HepG2 (cell line): ENCODE results near the gene SLC4A5. TPM values are rescaled to one million over a fixed set of nuclear protein-coding genes. Genes with fewer than 3 reads are reported as not detected.

Experiments
- ATAC-seq: fragments of 200-7000 bp; cut with Tn5 transposase; 3 replicates; pipeline ENCODE4 v1.9.1; 2020; ENCODE audit warnings: mild to moderate bottlenecking, moderate library complexity
- BruUV-seq: library from RNA; stranded (reverse); fragments of 400-500 nt; replicated peaks from 2 replicates; lab custom pipeline; 2021; lab: Mats Ljungman, UMichigan
- CTCF ChIA-PET: fragments of 300-600 bp; formaldehyde crosslinking; extraction: SDS; loops from one replicate; lab custom pipeline; 2021; ENCODE audit warnings: low total read pairs, inconsistent platforms, low intra/inter-chr PET ratio; lab: Yijun Ruan, JAX
- POLR2A ChIA-PET: fragments of 350-600 bp; sonication (Branson Sonifier 250); formaldehyde crosslinking; loops from one replicate; lab custom pipeline; 2020; ENCODE audit warnings: antibody characterized with exemption, inconsistent platforms; lab: Yijun Ruan, JAX
- DNase-seq: peaks from one replicate; pipeline ENCODE4 v3.0.0-alpha.2; 2015; ENCODE audit warnings: low spot score
- FAIRE-seq: peaks from 3 replicates; lab custom pipeline; 2011; peaks lifted over from hg19 to GRCh38; lab: Jason Lieb, UNC
- H2AFZ ChIP-seq: one replicate; pipeline ENCODE4 v1.6.1; 2011; ENCODE audit warnings: low read length, inconsistent platforms
- H3K27ac ChIP-seq: fragments of 300-600 bp; 3 replicates; pipeline ENCODE4 v1.8.0; 2011; ENCODE audit warnings: mixed run types, mild to moderate bottlenecking, mixed read lengths, low read length, inconsistent platforms; ENCODE audit not compliant: insufficient read depth; ENCODE audit errors: extremely low read length
- H3K27me3 ChIP-seq, 2 experiments: fragments of 200-600 bp in 1 of 2; 2 replicates in 1 of 2; 3 replicates in 1 of 2; pipeline versions ENCODE4 v1.6.0 to v1.8.0; 2011; ENCODE audit warnings: low read length in 2 of 2, mild to moderate bottlenecking in 2 of 2, moderate library complexity in 2 of 2, inconsistent platforms in 1 of 2; ENCODE audit not compliant: insufficient read depth in 2 of 2, control insufficient read depth in 1 of 2
- H3K36me3 ChIP-seq, 2 experiments: fragments of 200-600 bp in 1 of 2; replicated peaks in 1 of 2; 2 replicates in 1 of 2; 3 replicates in 1 of 2; pipeline versions ENCODE4 v1.5.1 to v1.8.0; 2011; ENCODE audit warnings: low read length in 2 of 2, inconsistent platforms in 1 of 2; ENCODE audit not compliant: insufficient read depth in 2 of 2, control insufficient read depth in 1 of 2
- H3K4me1 ChIP-seq: 2 replicates; pipeline ENCODE4 v1.5.1; 2012; ENCODE audit warnings: low read length, inconsistent platforms; ENCODE audit not compliant: insufficient read depth
- H3K4me2 ChIP-seq: 2 replicates; pipeline ENCODE4 v1.6.0; 2011; ENCODE audit warnings: low read depth, low read length, inconsistent platforms
- H3K4me3 ChIP-seq, 3 experiments: fragments of 200-600 bp in 1 of 3; sonication (generic), shearing (Covaris generic) in 1 of 3; replicated peaks in 1 of 3; 2 replicates each; pipeline ENCODE4 v1.5.1; 2011 to 2016; ENCODE audit warnings: low read length in 3 of 3, inconsistent platforms in 2 of 3, low read depth in 2 of 3, mild to moderate bottlenecking in 2 of 3, control low read depth in 1 of 3, mixed read lengths in 1 of 3; ENCODE audit not compliant: insufficient read depth in 1 of 3
- H3K79me2 ChIP-seq: one replicate; pipeline ENCODE4 v1.6.1; 2011; ENCODE audit warnings: low read length, inconsistent platforms; ENCODE audit not compliant: insufficient read depth
- H3K9ac ChIP-seq: 2 replicates; pipeline ENCODE4 v1.6.0; 2011; ENCODE audit warnings: mild to moderate bottlenecking, low read depth, low read length, inconsistent platforms; ENCODE audit not compliant: insufficient read depth
- H3K9me3 ChIP-seq: 2 replicates; pipeline ENCODE4 v1.5.1; 2012; ENCODE audit warnings: mild to moderate bottlenecking, low read length
- H4K20me1 ChIP-seq: 2 replicates; pipeline ENCODE4 v1.6.0; 2011; ENCODE audit warnings: inconsistent platforms, mild to moderate bottlenecking, low read length, moderate library complexity; ENCODE audit not compliant: insufficient read depth
- ELK4 ChIP-seq: sonication (generic); formaldehyde crosslinking; IDR thresholded peaks from 2 replicates; pipeline ENCODE4 v1.9.0; 2021; ENCODE audit warnings: missing genetic modification reagents, borderline replicate concordance
- HDAC1 ChIP-seq: sonication (generic); formaldehyde crosslinking; IDR thresholded peaks from 2 replicates; pipeline ENCODE4 v1.5.1; 2020; ENCODE audit warnings: mild to moderate bottlenecking, missing genetic modification reagents
- RAD21 ChIP-seq: fragments of 450-650 bp; formaldehyde crosslinking; IDR thresholded peaks from 2 replicates; pipeline ENCODE4 v1.5.0; 2020; ENCODE audit warnings: mild to moderate bottlenecking
- U2AF1 ChIP-seq: fragments of 200-400 bp; formaldehyde crosslinking; optimal IDR thresholded peaks from 2 replicates; pipeline ENCODE3; 2017; ENCODE audit warnings: mild to moderate bottlenecking, low read depth, low read length
- ZNF232 ChIP-seq: sonication (generic); formaldehyde crosslinking; IDR thresholded peaks from 2 replicates; pipeline ENCODE4 v1.4.0; 2020; ENCODE audit warnings: missing genetic modification reagents, borderline replicate concordance
- ZNF441 ChIP-seq: sonication (generic); formaldehyde crosslinking; IDR thresholded peaks from 2 replicates; pipeline ENCODE4 v1.7.0; 2021; ENCODE audit warnings: missing genetic modification reagents, borderline replicate concordance
- ZSCAN12 ChIP-seq: sonication (generic); formaldehyde crosslinking; IDR thresholded peaks from 2 replicates; pipeline ENCODE4 v1.9.0; 2021; ENCODE audit warnings: mild to moderate bottlenecking, missing genetic modification reagents
- WGBS: methylation state at CpG from one replicate; pipeline ENCODE4 v1.1.6; 2017; ENCODE audit warnings: low lambda C conversion rate; 5-methylcytosine and 5-hydroxymethylcytosine counted together
- in situ Hi-C: cut with HindIII; loops from 2 replicates; pipeline ENCODE4 v1.10.0; 2017; ENCODE audit warnings: low pct_unique_long_range_greater_than_20kb; ENCODE audit not compliant: extremely low pct_ligation_motif_present
- intact Hi-C: fragments of 100-400 bp; cut with micrococcal nuclease; formaldehyde crosslinking; loops from one replicate; pipeline ENCODE4 v1.10.0; 2022; ENCODE audit not compliant: unreplicated experiment
- polyA plus RNA-seq, 8 experiments: library from polyadenylated mRNA; depleted of rRNA in 3 of 8; stranded (reverse) in 7 of 8; unstranded in 1 of 8; fragments of >200 nt; fragmentation: Illumina TruSeq in 4 of 8; extraction: Trizol in 4 of 8; gene quantifications; 2 replicates each; pipeline versions ENCODE4 v1.2.1 to v1.2.3, GENCODE V29; 2011 to 2016; ENCODE audit warnings: low read depth in 4 of 8, missing spikeins in 1 of 8, mixed read lengths in 1 of 8; ENCODE audit not compliant: insufficient read depth in 1 of 8
- total RNA-seq, 5 experiments: library from RNA; depleted of rRNA; stranded (reverse); fragments of >200 nt; fragmentation: Illumina TruSeq; extraction: Trizol; gene quantifications; 2 replicates each; pipeline ENCODE4 v1.2.3, GENCODE V29; 2016; ENCODE audit warnings: low read depth in 1 of 5
- TF ChIP-seq, protein P1 (sequence below): sonication (generic); formaldehyde crosslinking; IDR thresholded peaks from 2 replicates; pipeline ENCODE4 v1.4.0; 2020; ENCODE audit warnings: missing genetic modification reagents
- TF ChIP-seq, protein P2 (sequence below): sonication (generic); formaldehyde crosslinking; IDR thresholded peaks from 2 replicates; pipeline ENCODE4 v1.4.0; 2020; ENCODE audit warnings: mild to moderate bottlenecking, missing genetic modification reagents

SLC4A5 gene
- total and polyA plus RNA-seq, 2 of the 13 experiments (the other 11 are each of a cell fraction or from before 2014, with no cell fraction given): 0.50 TPM; not detected in 1

- Histone ChIP-seq H3K9ac (no peak overlapping the region), H3K79me2 (no peaks in the 10 kb centered on the region), H3K9me3 (no peaks in the 10 kb centered on the region), H3K27me3 (peaks cover 0 to 12% of the 10 kb centered on the region in 2 experiments; a peak in 3 of 5 replicates), H3K4me2 (no peak overlapping the region)
- no TSS peak for BruUV-seq
- TF ChIP-seq RAD21 (CRISPR knock-in tag): no peak
- TF ChIP-seq ELK4: no peak
- no peak for TF ChIP-seq U2AF1
- no peak for TF ChIP-seq ZNF441 (CRISPR knock-in tag)
- no peak for TF ChIP-seq ZSCAN12
- TF ChIP-seq ZNF232 (CRISPR knock-in tag): no peak
- TF ChIP-seq, all 625 proteins: peak for 0
- no peak overlapping the region for H3K4me3 ChIP-seq
- no peaks in the 10 kb centered on the region for H3K36me3 ChIP-seq
- in situ Hi-C loops: no loop called here
- no peak overlapping the region for H2AFZ ChIP-seq
- peaks cover 16% of the 10 kb centered on the region for H3K4me1 ChIP-seq
- CTCF ChIA-PET: no interaction called here
- no peak for FAIRE-seq
- DNase-seq: no peak
- H3K27ac ChIP-seq: no peak overlapping the region
- no peaks in the 10 kb centered on the region for H4K20me1 ChIP-seq
- intact Hi-C loops: no loop called here
- ATAC-seq: no peak
- POLR2A ChIA-PET: no interaction called here
Measured at GRCh38 chr2:74297391-74297790, 45.8 kb downstream of the SLC4A5 start.

- Histone ChIP-seq H3K4me2 (peak overlapping the region; percentile 55), H3K4me1 (peaks cover 20% of the 10 kb centered on the region), H3K9ac (no peak overlapping the region), H4K20me1 (no peaks in the 10 kb centered on the region), H2AFZ (no peak overlapping the region), H3K27me3 (peaks cover 0 to 25% of the 10 kb centered on the region in 2 experiments; a peak in 3 of 5 replicates), H3K9me3 (no peaks in the 10 kb centered on the region), H3K27ac (no peak overlapping the region), H3K36me3 (no peaks in the 10 kb centered on the region), H3K4me3 (no peak overlapping the region), H3K79me2 (no peaks in the 10 kb centered on the region)
- no peak for FAIRE-seq
- ChIA-PET POLR2A (no interaction called here), CTCF (no interaction called here)
- 33% methylated on average over 6 of the region's 6 CpGs for WGBS
- BruUV-seq: no TSS peak
- DNase-seq: no peak
- ATAC-seq: peak; percentile 10
- in situ Hi-C loops: no loop called here
- intact Hi-C loops: no loop called here
- TF ChIP-seq, protein P1, sequence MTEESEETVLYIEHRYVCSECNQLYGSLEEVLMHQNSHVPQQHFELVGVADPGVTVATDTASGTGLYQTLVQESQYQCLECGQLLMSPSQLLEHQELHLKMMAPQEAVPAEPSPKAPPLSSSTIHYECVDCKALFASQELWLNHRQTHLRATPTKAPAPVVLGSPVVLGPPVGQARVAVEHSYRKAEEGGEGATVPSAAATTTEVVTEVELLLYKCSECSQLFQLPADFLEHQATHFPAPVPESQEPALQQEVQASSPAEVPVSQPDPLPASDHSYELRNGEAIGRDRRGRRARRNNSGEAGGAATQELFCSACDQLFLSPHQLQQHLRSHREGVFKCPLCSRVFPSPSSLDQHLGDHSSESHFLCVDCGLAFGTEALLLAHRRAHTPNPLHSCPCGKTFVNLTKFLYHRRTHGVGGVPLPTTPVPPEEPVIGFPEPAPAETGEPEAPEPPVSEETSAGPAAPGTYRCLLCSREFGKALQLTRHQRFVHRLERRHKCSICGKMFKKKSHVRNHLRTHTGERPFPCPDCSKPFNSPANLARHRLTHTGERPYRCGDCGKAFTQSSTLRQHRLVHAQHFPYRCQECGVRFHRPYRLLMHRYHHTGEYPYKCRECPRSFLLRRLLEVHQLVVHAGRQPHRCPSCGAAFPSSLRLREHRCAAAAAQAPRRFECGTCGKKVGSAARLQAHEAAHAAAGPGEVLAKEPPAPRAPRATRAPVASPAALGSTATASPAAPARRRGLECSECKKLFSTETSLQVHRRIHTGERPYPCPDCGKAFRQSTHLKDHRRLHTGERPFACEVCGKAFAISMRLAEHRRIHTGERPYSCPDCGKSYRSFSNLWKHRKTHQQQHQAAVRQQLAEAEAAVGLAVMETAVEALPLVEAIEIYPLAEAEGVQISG (CRISPR knock-in tag): no peak
- TF ChIP-seq, protein P2, sequence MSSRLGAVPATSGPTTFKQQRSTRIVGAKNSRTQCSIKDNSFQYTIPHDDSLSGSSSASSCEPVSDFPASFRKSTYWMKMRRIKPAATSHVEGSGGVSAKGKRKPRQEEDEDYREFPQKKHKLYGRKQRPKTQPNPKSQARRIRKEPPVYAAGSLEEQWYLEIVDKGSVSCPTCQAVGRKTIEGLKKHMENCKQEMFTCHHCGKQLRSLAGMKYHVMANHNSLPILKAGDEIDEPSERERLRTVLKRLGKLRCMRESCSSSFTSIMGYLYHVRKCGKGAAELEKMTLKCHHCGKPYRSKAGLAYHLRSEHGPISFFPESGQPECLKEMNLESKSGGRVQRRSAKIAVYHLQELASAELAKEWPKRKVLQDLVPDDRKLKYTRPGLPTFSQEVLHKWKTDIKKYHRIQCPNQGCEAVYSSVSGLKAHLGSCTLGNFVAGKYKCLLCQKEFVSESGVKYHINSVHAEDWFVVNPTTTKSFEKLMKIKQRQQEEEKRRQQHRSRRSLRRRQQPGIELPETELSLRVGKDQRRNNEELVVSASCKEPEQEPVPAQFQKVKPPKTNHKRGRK: no peak
- TF ChIP-seq HDAC1 (0 out of 2 replicates have a peak, but pooled peaks have one; percentile 27), ZNF441 (CRISPR knock-in tag) (0 out of 2 replicates have a peak, but pooled peaks have one; percentile 6)
Measured at GRCh38 chr2:74293191-74293991, 49.8 kb downstream of the SLC4A5 start.
